Measurements from ENCODE around the gene R3HDM4. TPM values are rescaled to one million over a fixed set of nuclear protein-coding genes. Genes with fewer than 3 reads are reported as not detected.

Gene R3HDM4
- total RNA-seq, 1 donor = 122 TPM

DNA sequence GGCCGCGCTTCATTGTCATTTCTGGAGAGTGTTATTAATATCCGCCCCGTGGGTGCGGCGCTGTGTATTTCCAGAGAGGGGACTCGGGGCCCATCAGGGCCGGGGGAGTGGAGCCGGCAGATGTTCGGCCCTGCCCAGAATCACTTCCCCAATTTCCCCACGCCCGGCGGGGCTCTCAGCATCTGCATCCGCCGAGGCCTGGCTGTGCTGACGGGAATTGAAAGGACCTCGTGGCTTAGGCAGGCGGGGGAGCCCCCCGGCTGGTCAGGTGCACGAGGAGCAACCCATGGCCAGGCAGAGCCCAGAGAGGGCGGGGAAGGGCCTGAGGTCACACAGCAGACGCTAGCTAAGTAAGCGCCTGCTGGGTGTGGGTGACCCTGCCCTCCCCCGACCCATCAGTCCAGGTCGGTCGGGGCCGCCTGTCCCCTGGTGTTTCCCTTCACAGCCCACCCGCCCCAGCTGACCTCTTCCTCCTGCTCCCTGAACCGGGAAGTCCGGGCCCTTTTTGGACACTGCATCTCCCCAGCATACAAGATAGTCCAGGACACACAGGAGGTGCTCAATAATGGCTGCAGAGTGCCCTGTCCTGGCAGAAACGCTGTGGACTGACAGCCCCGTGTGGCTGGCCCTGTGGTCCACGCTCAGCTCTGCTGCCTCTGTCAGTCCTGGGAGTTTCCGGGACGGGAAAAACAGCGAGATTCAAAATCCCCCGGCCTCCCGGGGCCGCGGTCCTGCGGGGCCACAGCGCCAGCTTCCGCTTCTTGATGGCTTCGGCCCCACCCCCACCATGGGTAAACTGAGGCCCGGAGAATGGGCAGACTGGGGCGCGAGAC, 34.9 kb upstream of the R3HDM4 start:
- DNase-seq (ENCODE audit: low read depth in 2 of 3, low spot score in 2 of 3) = peak in 2 of 3 donors; percentile 93 to 98

DNA sequence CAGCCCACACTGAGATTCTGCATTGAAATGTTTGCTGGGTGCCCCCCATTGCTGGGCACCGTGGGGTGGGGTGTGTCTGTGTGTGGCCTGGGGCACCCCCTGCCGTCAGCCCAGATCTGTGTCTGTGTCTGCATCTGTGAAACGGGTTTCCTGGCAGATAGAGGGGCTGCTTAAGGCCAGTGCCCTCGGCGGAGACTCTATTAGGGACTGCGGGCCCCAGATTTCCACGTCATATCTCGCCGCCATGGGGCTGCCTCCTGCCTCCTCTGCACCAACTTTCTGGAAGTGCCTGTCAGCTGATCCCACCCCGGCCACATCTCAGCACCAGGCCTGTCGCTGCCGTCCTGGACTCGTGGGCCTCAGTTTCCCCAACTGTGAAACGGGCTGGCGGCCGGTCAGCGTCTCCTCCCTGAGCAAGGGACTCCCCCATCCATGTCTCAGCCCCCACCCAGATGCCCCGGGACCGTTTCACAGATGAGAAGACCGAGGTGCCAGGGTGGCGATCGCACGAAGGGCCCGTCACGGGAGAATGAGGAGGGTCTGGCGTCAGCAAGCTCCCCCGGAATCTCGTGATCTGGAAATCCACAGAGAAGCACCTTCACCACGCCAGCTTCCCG, 34.2 kb upstream of the R3HDM4 start:
- DNase-seq (ENCODE audit: low read depth in 2 of 3, low spot score in 2 of 3) = no peak

DNA sequence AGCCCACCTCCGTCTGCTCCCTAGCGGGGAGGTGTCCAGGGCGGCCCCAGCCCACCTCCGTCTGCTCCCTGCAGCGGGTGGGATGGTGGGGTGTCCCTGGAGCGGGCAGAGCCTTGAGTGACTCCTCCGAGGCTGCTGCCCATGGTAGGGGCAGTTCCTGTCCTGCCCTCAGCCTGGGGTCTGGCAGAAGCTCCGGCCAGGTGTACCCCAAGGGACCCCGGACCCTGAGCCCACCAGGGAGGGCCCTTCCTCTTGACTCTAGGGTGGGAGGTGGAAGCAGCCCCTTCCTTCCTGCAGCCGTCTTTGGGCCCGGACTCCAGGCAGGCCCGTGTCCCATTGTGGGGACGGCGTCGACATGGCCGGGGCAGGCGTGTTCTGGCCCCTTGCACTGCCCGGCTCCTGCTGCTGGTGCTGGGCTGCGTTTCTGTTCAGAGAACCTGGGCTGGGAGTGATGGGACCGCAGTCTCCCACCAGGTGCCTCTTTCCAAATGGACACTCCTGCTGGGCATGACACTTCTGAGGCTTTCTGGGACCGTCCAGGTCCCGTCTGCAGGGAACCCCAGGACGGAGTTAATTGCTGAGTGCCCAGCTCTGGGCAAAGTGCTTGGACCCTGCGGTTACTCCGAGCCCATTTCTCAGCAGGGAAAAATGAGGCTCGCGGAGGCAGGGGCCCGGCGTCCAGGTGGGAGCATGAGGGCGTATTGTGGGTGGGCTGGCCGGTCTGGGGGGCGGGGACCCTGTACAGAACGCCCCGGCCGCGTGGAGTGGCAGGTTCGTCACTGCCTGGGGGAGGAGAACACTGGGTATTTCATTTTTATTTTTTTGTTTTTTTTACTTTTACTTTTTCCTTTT, 32.6 kb upstream of the R3HDM4 start:
- DNase-seq (ENCODE audit: low read depth in 2 of 3, low spot score in 2 of 3) = no peak

DNA sequence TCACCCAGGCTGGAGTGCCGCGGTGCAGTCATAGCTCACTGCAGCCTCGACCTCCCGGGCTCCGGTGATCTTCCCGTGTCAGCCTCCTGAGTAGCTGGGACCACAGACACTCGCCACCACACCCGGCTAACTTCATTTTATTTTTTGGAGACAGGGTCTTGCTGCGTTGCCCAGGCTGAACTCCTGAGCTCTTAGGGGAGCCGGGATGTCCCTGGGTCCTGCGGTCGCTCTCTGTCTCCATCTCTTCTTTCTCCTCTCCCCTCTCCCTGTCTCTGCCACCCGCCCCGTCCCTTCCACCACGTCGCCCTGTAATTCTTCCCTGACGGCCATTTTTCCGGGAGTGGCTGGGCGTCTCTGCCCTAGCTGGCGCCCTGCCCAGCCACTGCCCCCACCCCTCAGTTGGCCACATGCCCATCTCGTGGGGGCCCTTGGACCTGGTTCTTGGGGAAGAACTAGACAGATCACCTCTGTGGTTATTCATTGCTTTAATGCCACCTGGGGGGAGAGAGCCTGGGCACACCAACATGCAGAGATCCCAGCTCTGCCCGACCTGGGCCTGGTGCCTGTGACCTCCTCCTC, 31.7 kb upstream of the R3HDM4 start:
- DNase-seq (ENCODE audit: low read depth in 2 of 3, low spot score in 2 of 3) = no peak

DNA sequence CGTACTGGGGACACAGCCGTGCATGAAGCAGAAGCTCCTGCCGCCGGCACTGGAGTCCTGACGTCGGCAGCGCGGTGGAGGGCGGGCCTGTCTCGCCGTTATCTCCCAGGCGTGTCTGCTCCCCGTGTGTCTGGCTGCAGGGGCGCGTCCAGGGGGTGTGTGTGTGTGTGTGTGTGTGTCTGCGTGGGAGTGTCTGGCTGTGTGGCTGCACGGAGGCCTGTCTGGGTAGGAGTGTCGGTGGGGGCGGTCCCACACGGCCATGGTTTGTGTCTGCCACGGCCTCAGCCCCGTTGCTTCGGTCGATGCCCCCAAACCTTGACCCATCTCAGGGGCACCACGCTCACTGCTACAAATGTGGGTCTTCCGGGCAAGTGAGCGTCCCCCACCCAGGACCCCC, 31.1 kb upstream of the R3HDM4 start:
- DNase-seq (ENCODE audit: low read depth in 2 of 3, low spot score in 2 of 3) = peak in 1 of 3 donors; percentile 48

- DNase-seq (ENCODE audit: low read depth in 2 of 3, low spot score in 2 of 3) = no peak
Observed at GRCh38 chr19:943551-944170, 30.6 kb upstream of the R3HDM4 start.

- DNase-seq (ENCODE audit: low read depth in 2 of 3, low spot score in 2 of 3) = no peak
Observed at GRCh38 chr19:942133-942645, 29.2 kb upstream of the R3HDM4 start.

DNA sequence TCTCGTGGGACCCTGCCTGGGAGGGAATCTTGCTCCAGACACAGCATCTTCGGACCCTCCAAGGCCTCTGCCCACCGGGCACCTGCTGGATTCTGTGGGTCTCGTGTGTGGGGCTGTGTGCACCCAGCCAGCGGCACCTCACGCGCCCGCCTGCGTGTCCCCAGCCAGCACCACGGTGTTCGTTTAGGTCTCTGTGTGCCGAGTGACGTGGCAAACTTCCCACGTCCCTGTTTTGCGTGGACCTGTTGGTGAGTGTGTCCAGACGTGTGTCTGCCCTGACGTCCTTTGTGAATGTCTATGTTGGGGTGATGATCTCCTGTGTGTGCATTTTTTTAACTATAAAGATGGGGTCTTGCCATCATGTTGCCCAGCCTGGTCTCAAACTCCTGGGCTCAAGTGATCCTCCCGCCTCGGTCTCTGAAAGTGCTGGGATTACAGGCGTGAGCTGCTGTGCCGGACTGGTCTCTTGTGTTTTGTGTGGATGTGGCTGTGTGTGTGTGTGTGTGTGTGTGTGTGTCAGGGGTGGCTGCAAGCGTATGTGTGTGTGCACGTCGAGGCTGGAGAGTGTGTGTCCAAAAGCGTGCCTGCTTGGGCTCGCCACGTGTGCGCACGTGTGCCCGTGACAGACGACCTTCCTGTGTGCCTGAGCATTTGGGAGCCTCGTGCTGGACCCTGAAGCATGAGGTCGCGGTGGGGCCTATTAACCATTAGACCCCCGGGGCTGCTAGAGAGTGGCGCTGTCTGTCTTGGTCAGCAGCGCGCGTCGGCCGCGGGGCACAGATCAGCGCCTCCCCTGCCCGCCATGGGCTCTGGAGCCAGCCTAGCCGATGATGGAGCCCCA, 28.5 kb upstream of the R3HDM4 start:
- no peak for DNase-seq (ENCODE audit: low read depth in 2 of 3, low spot score in 2 of 3)

GRCh38 chr19:940591-941291, 27.7 kb upstream of the R3HDM4 start:
- peak; percentile 65 to 96 (median 94) for DNase-seq (ENCODE audit: low read depth in 2 of 3, low spot score in 2 of 3)

GRCh38 chr19:939922-940321, 26.9 kb upstream of the R3HDM4 start:
- no peak for DNase-seq (ENCODE audit: low read depth in 2 of 3, low spot score in 2 of 3)

GRCh38 chr19:939439-939838, 26.4 kb upstream of the R3HDM4 start:
- no peak for DNase-seq (ENCODE audit: low read depth in 2 of 3, low spot score in 2 of 3)

DNA sequence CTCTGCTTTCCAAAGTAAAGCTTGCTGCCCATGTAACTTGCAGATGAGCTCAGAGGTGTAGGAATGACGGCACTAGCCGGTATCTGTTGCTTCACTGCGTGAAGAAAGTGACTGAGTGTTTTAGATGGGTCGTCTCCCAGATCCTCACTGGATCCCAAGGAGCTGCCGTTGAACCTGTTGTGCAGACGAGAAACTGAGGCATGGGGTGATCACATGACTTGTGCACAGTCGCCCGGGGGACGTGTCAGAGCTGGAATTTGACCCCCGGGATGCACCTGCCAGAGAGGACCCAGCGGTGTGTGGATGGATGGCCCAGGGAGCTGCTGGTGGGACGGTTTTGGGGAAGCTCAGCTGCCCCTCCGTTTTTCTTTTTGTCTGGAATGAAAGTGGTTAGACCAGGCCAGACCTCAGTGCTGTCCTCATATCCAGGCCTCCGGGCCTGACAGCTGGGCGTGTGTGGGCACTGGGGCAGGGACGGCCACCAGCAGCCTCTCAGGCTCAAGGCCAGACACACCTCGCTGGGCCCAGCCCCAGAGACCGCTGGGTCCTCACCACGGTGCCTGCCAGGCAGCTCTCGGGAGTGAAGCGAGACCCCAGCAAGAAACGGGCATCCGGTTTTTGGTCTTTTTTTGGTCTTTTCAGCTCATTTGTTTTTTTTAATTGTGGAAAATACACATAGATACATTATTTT, 25.4 kb upstream of the R3HDM4 start:
- DNase-seq (ENCODE audit: low read depth in 2 of 3, low spot score in 2 of 3) = no peak

DNA sequence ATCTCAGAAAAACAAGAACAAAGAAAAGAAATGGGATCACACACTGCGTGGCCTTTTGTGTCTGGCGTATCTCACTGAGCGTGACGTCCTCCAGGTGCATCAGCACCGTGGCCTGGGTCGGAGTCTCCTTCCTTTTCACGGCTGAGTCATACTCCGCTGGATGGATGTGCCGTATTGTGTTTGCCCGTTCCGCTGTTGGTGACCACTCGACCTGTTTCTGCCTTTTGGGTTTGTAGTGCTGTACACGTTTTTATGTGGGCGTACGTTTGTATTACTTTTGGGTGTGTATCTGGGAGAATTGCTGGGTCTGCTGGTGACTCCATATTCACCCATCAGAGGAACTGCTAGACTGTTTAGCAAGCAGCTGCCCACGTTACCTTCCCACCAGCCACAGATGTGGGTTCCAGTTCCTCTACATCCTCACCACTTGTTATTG, 24.3 kb upstream of the R3HDM4 start:
- no peak for DNase-seq (ENCODE audit: low read depth in 2 of 3, low spot score in 2 of 3)

DNA sequence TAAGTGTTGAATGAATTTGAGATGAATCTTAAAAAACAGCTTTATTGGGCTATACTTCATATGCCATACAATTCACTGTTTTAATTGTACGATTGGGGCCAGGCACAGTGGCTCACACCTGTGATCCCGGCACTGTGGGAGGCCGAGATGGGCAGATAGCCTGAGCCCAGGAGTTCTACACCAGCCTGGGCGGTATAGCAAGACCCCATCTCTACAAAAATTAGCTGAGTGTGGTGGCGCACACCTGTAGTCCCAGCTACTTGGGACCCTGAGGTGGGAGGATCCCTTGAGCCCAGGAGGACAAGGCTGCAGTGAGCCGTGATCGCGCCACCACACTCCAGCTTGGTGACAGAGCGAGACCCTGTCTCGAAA, 23.1 kb upstream of the R3HDM4 start:
- no peak for DNase-seq (ENCODE audit: low read depth in 2 of 3, low spot score in 2 of 3)

DNA sequence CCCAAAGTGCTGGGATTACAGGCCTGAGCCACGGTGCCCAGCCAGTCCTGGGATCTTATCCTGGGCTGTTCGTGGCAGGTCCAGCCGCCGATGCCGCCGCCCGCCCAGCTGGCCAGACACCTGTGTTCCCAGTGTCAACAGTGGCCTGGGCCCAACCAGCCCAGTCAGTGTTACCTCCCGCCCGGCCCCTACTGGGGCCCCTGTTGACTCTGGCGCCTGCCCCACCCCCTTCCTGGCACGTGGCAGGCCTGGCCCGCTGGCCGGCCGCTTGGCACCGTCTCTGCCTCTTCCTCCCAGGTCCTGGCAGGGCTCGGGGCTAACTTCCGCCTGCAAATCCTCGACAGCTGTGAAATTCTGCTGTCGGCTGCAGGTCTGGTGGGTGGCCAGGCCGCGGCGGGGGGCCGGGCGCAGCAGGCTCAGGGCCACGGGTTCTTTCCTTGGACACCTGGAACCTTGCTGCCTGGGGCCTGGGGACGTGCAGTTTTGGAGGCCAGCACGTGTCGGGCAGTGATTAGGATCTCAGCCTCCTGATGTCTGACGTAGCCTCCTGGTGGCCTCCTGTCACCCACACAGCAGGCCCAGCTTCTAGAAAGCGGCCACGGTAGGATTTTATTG, 22.0 kb upstream of the R3HDM4 start:
- DNase-seq (ENCODE audit: low read depth in 2 of 3, low spot score in 2 of 3) = peak in 1 of 3 donors; percentile 78

GRCh38 chr19:934197-934840, 21.3 kb upstream of the R3HDM4 start:
- DNase-seq (ENCODE audit: low read depth in 2 of 3, low spot score in 2 of 3) = no peak

GRCh38 chr19:933553-933882, 20.5 kb upstream of the R3HDM4 start:
- DNase-seq (ENCODE audit: low read depth in 2 of 3, low spot score in 2 of 3) = no peak
